IMR-90 (cell line): ENCODE measurements around the gene ZNF618. TPM values are rescaled to one million over a fixed set of nuclear protein-coding genes. Genes with fewer than 3 reads are reported as not detected.

Source experiments
- ATAC-seq: fragments of 200-7000 bp; cut with Tn5 transposase; 2 replicates; pipeline ENCODE4 v1.9.1; 2020; ENCODE audit warnings: low read depth, mild to moderate bottlenecking, moderate library complexity
- BruUV-seq: library from RNA; stranded (reverse); fragments of 400-500 nt; replicated peaks from 2 replicates; lab custom pipeline; 2021; lab: Mats Ljungman, UMichigan
- CTCF ChIA-PET: fragments of 300-600 bp; formaldehyde crosslinking; extraction: SDS; loops from one replicate; lab custom pipeline; 2021; ENCODE audit warnings: antibody characterized with exemption; lab: Yijun Ruan, JAX
- POLR2A ChIA-PET: fragments of 300-600 bp; sonication (Branson Sonifier 250); formaldehyde crosslinking; loops from one replicate; lab custom pipeline; 2022; ENCODE audit warnings: antibody characterized with exemption; ENCODE audit not compliant: unreplicated experiment; lab: Charles Lee
- DNase-seq: peaks from one replicate; pipeline ENCODE4 v3.0.0; 2013
- H2AFZ ChIP-seq: replicated peaks from 2 replicates; pipeline ENCODE3; 2013; ENCODE audit warnings: low read length, mild to moderate bottlenecking; ENCODE audit not compliant: poor library complexity
- H2AK5ac ChIP-seq: 2 replicates; pipeline ENCODE4 v1.6.1; 2013; ENCODE audit warnings: low read depth, low read length, inconsistent platforms
- H2AK9ac ChIP-seq: replicated peaks from 2 replicates; pipeline ENCODE3; 2013; ENCODE audit warnings: mild to moderate bottlenecking, low read depth, low read length, moderate library complexity; ENCODE audit not compliant: poor library complexity
- H2BK120ac ChIP-seq: 2 replicates; pipeline ENCODE4 v1.6.1; 2013; ENCODE audit warnings: low read depth, low read length, inconsistent platforms
- H2BK15ac ChIP-seq: 3 replicates; pipeline ENCODE4 v1.6.1; 2013; ENCODE audit warnings: low read depth, low read length, inconsistent platforms
- H2BK20ac ChIP-seq: 2 replicates; pipeline ENCODE4 v1.6.1; 2013; ENCODE audit warnings: low read depth, mild to moderate bottlenecking, inconsistent platforms, low read length, moderate library complexity
- H2BK5ac ChIP-seq: 2 replicates; pipeline ENCODE4 v1.6.1; 2013; ENCODE audit warnings: mild to moderate bottlenecking, low read depth, low read length, inconsistent platforms; ENCODE audit not compliant: poor library complexity, severe bottlenecking
- H3K14ac ChIP-seq: replicated peaks from 2 replicates; pipeline ENCODE4 v1.6.1; 2013; ENCODE audit warnings: low read depth, low read length, inconsistent platforms
- H3K18ac ChIP-seq: 2 replicates; pipeline ENCODE4 v1.6.1; 2013; ENCODE audit warnings: low read depth, low read length, control low read depth
- H3K23ac ChIP-seq: 2 replicates; pipeline ENCODE4 v1.6.1; 2013; ENCODE audit warnings: low read depth, low read length, inconsistent platforms
- H3K27ac ChIP-seq: 2 replicates; pipeline ENCODE4 v1.5.1; 2013; ENCODE audit warnings: mild to moderate bottlenecking, control low read depth, low read length; ENCODE audit not compliant: insufficient read depth
- H3K27me3 ChIP-seq: 2 replicates; pipeline ENCODE4 v1.6.1; 2013; ENCODE audit warnings: low read length; ENCODE audit not compliant: control insufficient read depth, insufficient read depth
- H3K36me3 ChIP-seq: 2 replicates; pipeline ENCODE4 v1.6.1; 2013; ENCODE audit warnings: low read length, mixed read lengths; ENCODE audit not compliant: control insufficient read depth, insufficient read depth
- H3K4ac ChIP-seq: 2 replicates; pipeline ENCODE4 v1.6.1; 2013; ENCODE audit warnings: low read depth, low read length, inconsistent platforms
- H3K4me1 ChIP-seq: 2 replicates; pipeline ENCODE4 v1.6.1; 2013; ENCODE audit warnings: low read length, mixed read lengths; ENCODE audit not compliant: control insufficient read depth, insufficient read depth
- H3K4me2 ChIP-seq: 2 replicates; pipeline ENCODE4 v1.6.1; 2013; ENCODE audit warnings: low read depth, mild to moderate bottlenecking, control low read depth, low read length, moderate library complexity
- H3K4me3 ChIP-seq: 2 replicates; pipeline ENCODE4 v1.5.1; 2013; ENCODE audit warnings: low read depth, mild to moderate bottlenecking, control low read depth, low read length, moderate library complexity; ENCODE audit not compliant: insufficient read depth
- H3K56ac ChIP-seq: 2 replicates; pipeline ENCODE4 v1.6.1; 2013; ENCODE audit warnings: low read length, inconsistent platforms; ENCODE audit not compliant: insufficient read depth; ENCODE audit errors: extremely low read depth
- H3K79me1 ChIP-seq, 2 experiments: 2 replicates each; pipeline ENCODE4 v1.6.1; 2013; ENCODE audit warnings: low read length in 2 of 2, inconsistent platforms in 1 of 2, low read depth in 1 of 2
- H3K9ac ChIP-seq: 2 replicates; pipeline ENCODE4 v1.6.1; 2013; ENCODE audit warnings: low read depth, low read length, control low read depth
- H3K9me1 ChIP-seq: 2 replicates; pipeline ENCODE4 v1.6.1; 2013; ENCODE audit warnings: low read length, inconsistent platforms; ENCODE audit not compliant: insufficient read depth
- H3K9me3 ChIP-seq: 2 replicates; pipeline ENCODE4 v1.6.1; 2013; ENCODE audit warnings: low read length; ENCODE audit not compliant: control insufficient read depth, insufficient read depth
- H4K20me1 ChIP-seq: 2 replicates; pipeline ENCODE4 v1.6.1; 2013; ENCODE audit warnings: low read length, inconsistent platforms; ENCODE audit not compliant: insufficient read depth
- H4K5ac ChIP-seq: 2 replicates; pipeline ENCODE4 v1.6.1; 2013; ENCODE audit warnings: mild to moderate bottlenecking, low read depth, low read length, control low read depth
- H4K8ac ChIP-seq, 2 experiments: 2 replicates each; pipeline ENCODE4 v1.6.1; 2013; ENCODE audit warnings: low read depth in 2 of 2, low read length in 2 of 2, control low read depth in 1 of 2, inconsistent platforms in 1 of 2
- H4K91ac ChIP-seq: 2 replicates; pipeline ENCODE4 v1.6.1; 2013; ENCODE audit warnings: low read depth, low read length, inconsistent platforms; ENCODE audit not compliant: insufficient read depth
- CHD1 ChIP-seq: IDR thresholded peaks from 2 replicates; pipeline ENCODE4 v1.6.1; 2012; ENCODE audit warnings: low read depth, low read length, improper control_type of control experiment
- CTCF ChIP-seq: conservative IDR thresholded peaks from 2 replicates; pipeline ENCODE4 v1.5.1; 2012; ENCODE audit warnings: mild to moderate bottlenecking, low read depth, low read length, improper control_type of control experiment
- FOS ChIP-seq: fragments of 150-350 bp; IDR thresholded peaks from 2 replicates; pipeline ENCODE4 v1.6.1; 2016; ENCODE audit warnings: low read depth, low read length
- MAFK ChIP-seq: IDR thresholded peaks from 2 replicates; pipeline ENCODE4 v1.6.1; 2012; ENCODE audit warnings: low read depth, low read length, improper control_type of control experiment
- MAZ ChIP-seq: IDR thresholded peaks from 2 replicates; pipeline ENCODE4 v1.6.1; 2012; ENCODE audit warnings: low read depth, mild to moderate bottlenecking, low read length, improper control_type of control experiment, moderate library complexity, borderline replicate concordance
- MXI1 ChIP-seq: IDR thresholded peaks from 2 replicates; pipeline ENCODE4 v1.6.1; 2012; ENCODE audit warnings: low read depth, mild to moderate bottlenecking, low read length, moderate library complexity, borderline replicate concordance
- NFE2L2 ChIP-seq: fragments of 150-350 bp; IDR thresholded peaks from 2 replicates; pipeline ENCODE4 v1.6.1; 2016; ENCODE audit warnings: low read depth, mild to moderate bottlenecking, low read length
- RAD21 ChIP-seq: IDR thresholded peaks from 2 replicates; pipeline ENCODE4 v1.6.1; 2012; ENCODE audit warnings: low read length, improper control_type of control experiment
- RCOR1 ChIP-seq: IDR thresholded peaks from 2 replicates; pipeline ENCODE4 v1.6.1; 2012; ENCODE audit warnings: mild to moderate bottlenecking, low read length, improper control_type of control experiment; ENCODE audit not compliant: insufficient replicate concordance
- SMC3 ChIP-seq: fragments of 150-350 bp; IDR thresholded peaks from 2 replicates; pipeline ENCODE4 v1.6.1; 2016; ENCODE audit warnings: low read depth, mild to moderate bottlenecking, antibody characterized with exemption, low read length, moderate library complexity
- USF2 ChIP-seq: fragments of 150-350 bp; IDR thresholded peaks from 2 replicates; pipeline ENCODE4 v1.6.1; 2017; ENCODE audit warnings: mild to moderate bottlenecking, antibody characterized with exemption, low read length, low read depth
- dilution Hi-C: fragments of 300-500 bp; cut with HindIII; formaldehyde crosslinking; loops from one replicate; pipeline ENCODE4 v1.14.3; 2018; ENCODE audit warnings: low sequenced_read_pairs; ENCODE audit not compliant: unreplicated experiment
- in situ Hi-C: fragments of 300-500 bp; cut with MboI; formaldehyde crosslinking; loops from 3 replicates; pipeline ENCODE4 v1.14.3; 2019; ENCODE audit warnings: low sequenced_read_pairs, inconsistent platforms, mixed read lengths
- intact Hi-C: fragments of 100-400 bp; cut with micrococcal nuclease; formaldehyde crosslinking; loops from 2 replicates; pipeline ENCODE4 v1.10.0; 2022
- polyA plus RNA-seq, 3 experiments: library from polyadenylated mRNA; depleted of rRNA; stranded (reverse); fragments of >200 nt; gene quantifications; 2 replicates each; pipeline ENCODE4 v1.2.3, GENCODE V29; 2012; ENCODE audit warnings: low replicate concordance in 1 of 3
- total RNA-seq: library from RNA; depleted of rRNA; stranded (reverse); fragments of >200 nt; gene quantifications from 2 replicates; pipeline ENCODE4 v1.2.3, GENCODE V29; 2012

ZNF618 gene
- total and polyA plus RNA-seq, 2 of the 4 experiments (the other 2 are of a cell fraction) = 8.2 to 9.4 TPM

GRCh38 chr9:113952676-113953075 is 76.6 kb downstream of the ZNF618 start:
- no TSS peak for BruUV-seq
- peak overlapping the region; percentile 64; the same call in 1 of the 2 replicates for H3K4ac ChIP-seq
- peak overlapping the region; percentile 11; the same call in 1 of the 2 replicates for H2BK20ac ChIP-seq
- H2AFZ ChIP-seq = no peak overlapping the region
- no peak overlapping the region for H3K27ac ChIP-seq
- intact Hi-C loops = no loop called here
- H3K9ac ChIP-seq = no peak overlapping the region
- no peak overlapping the region for H3K56ac ChIP-seq
- no peak overlapping the region for H4K91ac ChIP-seq
- no peak overlapping the region for H2AK9ac ChIP-seq
- H2BK15ac ChIP-seq = peak overlapping the region; percentile 12; the same call in 2 of the 3 replicates
- ChIA-PET CTCF (no interaction called here), POLR2A (no interaction called here)
- H3K27me3 ChIP-seq = no peaks in the 10 kb centered on the region
- ATAC-seq (no peak), DNase-seq (no peak)
- H4K20me1 ChIP-seq = no peaks in the 10 kb centered on the region
- H3K4me3 ChIP-seq = no peak overlapping the region
- no peaks in the 10 kb centered on the region for H3K36me3 ChIP-seq
- H3K18ac ChIP-seq = peak overlapping the region; percentile 39; the same call in 1 of the 2 replicates
- no peak overlapping the region; a peak in 1 of 4 replicates for H4K8ac ChIP-seq
- peak overlapping the region; percentile 27; the same call in 1 of the 2 replicates for H4K5ac ChIP-seq
- in situ Hi-C loops = no loop called here
- TF ChIP-seq MAZ = no peak
- no peak for TF ChIP-seq SMC3
- TF ChIP-seq MXI1 = no peak
- no peak for TF ChIP-seq USF2
- no peak for TF ChIP-seq NFE2L2
- TF ChIP-seq FOS = no peak
- no peak for TF ChIP-seq CTCF
- no peak for TF ChIP-seq CHD1
- TF ChIP-seq MAFK = no peak
- TF ChIP-seq RAD21 = no peak
- no peak for TF ChIP-seq RCOR1
- H2AK5ac ChIP-seq = peak overlapping the region; percentile 42
- dilution Hi-C loops = no loop called here
- H3K9me3 ChIP-seq = no peaks in the 10 kb centered on the region
- peaks cover 37% of the 10 kb centered on the region for H3K4me1 ChIP-seq
- peak overlapping the region; percentile 58 for H2BK5ac ChIP-seq
- peaks cover 41% of the 10 kb centered on the region for H3K9me1 ChIP-seq
- H3K79me1 ChIP-seq = peaks cover 66 to 91% of the 10 kb centered on the region in 2 experiments
- peak overlapping the region; percentile 6; the same call in 1 of the 2 replicates for H2BK120ac ChIP-seq
- H3K4me2 ChIP-seq = no peak overlapping the region
- H3K14ac ChIP-seq = peak overlapping the region; percentile 14
- H3K23ac ChIP-seq = peak overlapping the region; percentile 22; the same call in 1 of the 2 replicates
